HepG2 (cell line): ENCODE data around the gene SHANK3. TPM values are rescaled to one million over a fixed set of nuclear protein-coding genes. Genes with fewer than 3 reads are reported as not detected.

Experiments used
- ATAC-seq: fragments of 200-7000 bp; cut with Tn5 transposase; 3 replicates; pipeline ENCODE4 v1.9.1; 2020; ENCODE audit warnings: mild to moderate bottlenecking, moderate library complexity
- BruUV-seq: library from RNA; stranded (reverse); fragments of 400-500 nt; replicated peaks from 2 replicates; lab custom pipeline; 2021; lab: Mats Ljungman, UMichigan
- CTCF ChIA-PET: fragments of 300-600 bp; formaldehyde crosslinking; extraction: SDS; loops from one replicate; lab custom pipeline; 2021; ENCODE audit warnings: low total read pairs, inconsistent platforms, low intra/inter-chr PET ratio; lab: Yijun Ruan, JAX
- POLR2A ChIA-PET: fragments of 350-600 bp; sonication (Branson Sonifier 250); formaldehyde crosslinking; loops from one replicate; lab custom pipeline; 2020; ENCODE audit warnings: antibody characterized with exemption, inconsistent platforms; lab: Yijun Ruan, JAX
- DNase-seq: peaks from one replicate; pipeline ENCODE4 v3.0.0-alpha.2; 2015; ENCODE audit warnings: low spot score
- FAIRE-seq: peaks from 3 replicates; lab custom pipeline; 2011; peaks lifted over from hg19 to GRCh38; lab: Jason Lieb, UNC
- H2AFZ ChIP-seq: one replicate; pipeline ENCODE4 v1.6.1; 2011; ENCODE audit warnings: low read length, inconsistent platforms
- H3K27ac ChIP-seq: fragments of 300-600 bp; 3 replicates; pipeline ENCODE4 v1.8.0; 2011; ENCODE audit warnings: mixed run types, mild to moderate bottlenecking, mixed read lengths, low read length, inconsistent platforms; ENCODE audit not compliant: insufficient read depth; ENCODE audit errors: extremely low read length
- H3K27me3 ChIP-seq, 2 experiments: fragments of 200-600 bp in 1 of 2; 2 replicates in 1 of 2; 3 replicates in 1 of 2; pipeline versions ENCODE4 v1.6.0 to v1.8.0; 2011; ENCODE audit warnings: low read length in 2 of 2, mild to moderate bottlenecking in 2 of 2, moderate library complexity in 2 of 2, inconsistent platforms in 1 of 2; ENCODE audit not compliant: insufficient read depth in 2 of 2, control insufficient read depth in 1 of 2
- H3K36me3 ChIP-seq, 2 experiments: fragments of 200-600 bp in 1 of 2; replicated peaks in 1 of 2; 2 replicates in 1 of 2; 3 replicates in 1 of 2; pipeline versions ENCODE4 v1.5.1 to v1.8.0; 2011; ENCODE audit warnings: low read length in 2 of 2, inconsistent platforms in 1 of 2; ENCODE audit not compliant: insufficient read depth in 2 of 2, control insufficient read depth in 1 of 2
- H3K4me1 ChIP-seq: 2 replicates; pipeline ENCODE4 v1.5.1; 2012; ENCODE audit warnings: low read length, inconsistent platforms; ENCODE audit not compliant: insufficient read depth
- H3K4me2 ChIP-seq: 2 replicates; pipeline ENCODE4 v1.6.0; 2011; ENCODE audit warnings: low read depth, low read length, inconsistent platforms
- H3K4me3 ChIP-seq, 3 experiments: fragments of 200-600 bp in 1 of 3; sonication (generic), shearing (Covaris generic) in 1 of 3; replicated peaks in 1 of 3; 2 replicates each; pipeline ENCODE4 v1.5.1; 2011 to 2016; ENCODE audit warnings: low read length in 3 of 3, inconsistent platforms in 2 of 3, low read depth in 2 of 3, mild to moderate bottlenecking in 2 of 3, control low read depth in 1 of 3, mixed read lengths in 1 of 3; ENCODE audit not compliant: insufficient read depth in 1 of 3
- H3K79me2 ChIP-seq: one replicate; pipeline ENCODE4 v1.6.1; 2011; ENCODE audit warnings: low read length, inconsistent platforms; ENCODE audit not compliant: insufficient read depth
- H3K9ac ChIP-seq: 2 replicates; pipeline ENCODE4 v1.6.0; 2011; ENCODE audit warnings: mild to moderate bottlenecking, low read depth, low read length, inconsistent platforms; ENCODE audit not compliant: insufficient read depth
- H3K9me3 ChIP-seq: 2 replicates; pipeline ENCODE4 v1.5.1; 2012; ENCODE audit warnings: mild to moderate bottlenecking, low read length
- H4K20me1 ChIP-seq: 2 replicates; pipeline ENCODE4 v1.6.0; 2011; ENCODE audit warnings: inconsistent platforms, mild to moderate bottlenecking, low read length, moderate library complexity; ENCODE audit not compliant: insufficient read depth
- KLF13 ChIP-seq: sonication (generic); formaldehyde crosslinking; IDR thresholded peaks from 2 replicates; pipeline ENCODE4 v1.4.0; 2020; ENCODE audit warnings: mild to moderate bottlenecking, missing genetic modification reagents
- SNAPC4 ChIP-seq: sonication (generic); formaldehyde crosslinking; IDR thresholded peaks from 2 replicates; pipeline ENCODE4 v1.4.0; 2020; ENCODE audit warnings: mild to moderate bottlenecking, missing genetic modification reagents
- SRY ChIP-seq: sonication (generic); formaldehyde crosslinking; IDR thresholded peaks from 2 replicates; pipeline ENCODE4 v1.8.0; 2022; ENCODE audit warnings: mild to moderate bottlenecking, missing genetic modification reagents
- ZMYM3 ChIP-seq: sonication (generic); formaldehyde crosslinking; IDR thresholded peaks from 2 replicates; pipeline ENCODE4 v1.5.1; 2020; ENCODE audit warnings: mild to moderate bottlenecking, missing genetic modification reagents
- ZNF121 ChIP-seq: sonication (generic); formaldehyde crosslinking; IDR thresholded peaks from 2 replicates; pipeline ENCODE4 v1.5.0; 2020; ENCODE audit warnings: mild to moderate bottlenecking, missing genetic modification reagents
- ZNF280B ChIP-seq: sonication (generic); formaldehyde crosslinking; IDR thresholded peaks from 2 replicates; pipeline ENCODE4 v1.5.0; 2020; ENCODE audit warnings: missing genetic modification reagents, mild to moderate bottlenecking, borderline replicate concordance
- ZNF296 ChIP-seq: sonication (generic); formaldehyde crosslinking; conservative IDR thresholded peaks from 2 replicates; pipeline ENCODE4 v1.5.0; 2020; ENCODE audit warnings: mild to moderate bottlenecking, missing genetic modification reagents
- ZNF503 ChIP-seq: sonication (generic); formaldehyde crosslinking; IDR thresholded peaks from 2 replicates; pipeline ENCODE4 v1.4.0; 2020; ENCODE audit warnings: missing genetic modification reagents
- ZNF550 ChIP-seq: sonication (generic); formaldehyde crosslinking; IDR thresholded peaks from 2 replicates; pipeline ENCODE4 v1.4.0; 2020; ENCODE audit warnings: mild to moderate bottlenecking, missing genetic modification reagents, borderline replicate concordance
- ZNF598 ChIP-seq: sonication (generic); formaldehyde crosslinking; IDR thresholded peaks from 2 replicates; pipeline ENCODE4 v1.5.1; 2020; ENCODE audit warnings: mild to moderate bottlenecking, missing genetic modification reagents, borderline replicate concordance
- ZNF605 ChIP-seq: sonication (generic); formaldehyde crosslinking; IDR thresholded peaks from 2 replicates; pipeline ENCODE4 v1.8.0; 2022; ENCODE audit warnings: mild to moderate bottlenecking, missing genetic modification reagents
- ZNF724P ChIP-seq: sonication (generic); formaldehyde crosslinking; IDR thresholded peaks from 2 replicates; pipeline ENCODE4 v1.8.0; 2022; ENCODE audit warnings: missing genetic modification reagents, borderline replicate concordance
- ZNF746 ChIP-seq: sonication (generic); formaldehyde crosslinking; IDR thresholded peaks from 2 replicates; pipeline ENCODE4 v1.8.0; 2022; ENCODE audit warnings: mild to moderate bottlenecking, missing genetic modification reagents
- ZNF768 ChIP-seq: sonication (generic); formaldehyde crosslinking; IDR thresholded peaks from 2 replicates; pipeline ENCODE4 v1.4.0; 2020; ENCODE audit warnings: missing genetic modification reagents
- WGBS: methylation state at CpG from one replicate; pipeline ENCODE4 v1.1.6; 2017; ENCODE audit warnings: low lambda C conversion rate; 5-methylcytosine and 5-hydroxymethylcytosine counted together
- in situ Hi-C: cut with HindIII; loops from 2 replicates; pipeline ENCODE4 v1.10.0; 2017; ENCODE audit warnings: low pct_unique_long_range_greater_than_20kb; ENCODE audit not compliant: extremely low pct_ligation_motif_present
- intact Hi-C: fragments of 100-400 bp; cut with micrococcal nuclease; formaldehyde crosslinking; loops from one replicate; pipeline ENCODE4 v1.10.0; 2022; ENCODE audit not compliant: unreplicated experiment
- polyA plus RNA-seq, 8 experiments: library from polyadenylated mRNA; depleted of rRNA in 3 of 8; stranded (reverse) in 7 of 8; unstranded in 1 of 8; fragments of >200 nt; fragmentation: Illumina TruSeq in 4 of 8; extraction: Trizol in 4 of 8; gene quantifications; 2 replicates each; pipeline versions ENCODE4 v1.2.1 to v1.2.3, GENCODE V29; 2011 to 2016; ENCODE audit warnings: low read depth in 4 of 8, missing spikeins in 1 of 8, mixed read lengths in 1 of 8; ENCODE audit not compliant: insufficient read depth in 1 of 8
- total RNA-seq, 5 experiments: library from RNA; depleted of rRNA; stranded (reverse); fragments of >200 nt; fragmentation: Illumina TruSeq; extraction: Trizol; gene quantifications; 2 replicates each; pipeline ENCODE4 v1.2.3, GENCODE V29; 2016; ENCODE audit warnings: low read depth in 1 of 5

SHANK3 gene
- total and polyA plus RNA-seq, 2 of the 13 experiments (the other 11 are each of a cell fraction or from before 2014, with no cell fraction given) = 2.9 to 4.6 TPM

- ChIA-PET CTCF (interaction anchor here (0.7 to 2.2 kb wide), 3 partner anchors 13 to 50 kb away, joined by 3 to 14 read pairs (median 3); partner anchors contain the start of gene ARSA), POLR2A (interaction anchor here (0.8 to 5.4 kb wide), 25 partner anchors 8 to 133 kb away, joined by 3 to 56 read pairs (median 6); partner anchors contain the start of genes ARSA, CHKB, KLHDC7B and LMF2)
- H3K27me3 ChIP-seq = no peaks in the 10 kb centered on the region
- in situ Hi-C loops = no loop called here
- no peak overlapping the region for H2AFZ ChIP-seq
- peak overlapping the region; percentile 94 for H3K27ac ChIP-seq
- no peaks in the 10 kb centered on the region for H4K20me1 ChIP-seq
- no peaks in the 10 kb centered on the region for H3K79me2 ChIP-seq
- no peaks in the 10 kb centered on the region for H3K9me3 ChIP-seq
- no peak for FAIRE-seq
- no peak for DNase-seq
- H3K4me2 ChIP-seq = peak overlapping the region; percentile 89
- BruUV-seq = TSS peak; percentile 86
- peak; percentile 25 for ATAC-seq
- intact Hi-C loops = loop anchor here (5.0 kb wide), 1 partner anchor 51 kb away; no protein-coding TSS in a partner anchor
- H3K4me3 ChIP-seq = peak overlapping the region; percentile 38 to 62 (median 38); a peak in 5 of 6 replicates
- WGBS = 16% methylated on average over 13 of the region's 15 CpGs
- H3K36me3 ChIP-seq = no peaks in the 10 kb centered on the region
- H3K4me1 ChIP-seq = peaks cover 60% of the 10 kb centered on the region
- peak overlapping the region; percentile 69 for H3K9ac ChIP-seq
- TF ChIP-seq KLF13 (no peak), SNAPC4 (CRISPR knock-in tag) (0 out of 2 replicates have a peak, but pooled peaks have one; percentile 6), ZNF724P (CRISPR knock-in tag) (0 out of 2 replicates have a peak, but pooled peaks have one; percentile 18), SRY (CRISPR knock-in tag) (peak; percentile 30; the same call in 1 of the 2 replicates), ZMYM3 (0 out of 2 replicates have a peak, but pooled peaks have one; percentile 4), ZNF121 (peak; percentile 97), ZNF605 (peak; percentile 10), ZNF598 (CRISPR knock-in tag) (no peak), ZNF550 (CRISPR knock-in tag) (0 out of 2 replicates have a peak, but pooled peaks have one; percentile 43), ZNF768 (CRISPR knock-in tag) (peak; percentile 18; the same call in 1 of the 2 replicates), ZNF746 (CRISPR knock-in tag) (0 out of 2 replicates have a peak, but pooled peaks have one; percentile 53), ZNF280B (CRISPR knock-in tag) (peak; percentile 68; the same call in 1 of the 2 replicates), ZNF296 (CRISPR knock-in tag) (0 out of 2 replicates have a peak, but pooled peaks have one; percentile 37), ZNF503 (no peak)
These were observed 31.6 kb upstream of the SHANK3 start for GRCh38 chr22:50640857-50641647.
